HL-60 (cell line): ENCODE results near the gene ARHGAP27.

Experiments used
- DNase-seq, 2 experiments: peaks; one replicate each; pipeline ENCODE4 v3.0.0-alpha.2; 2010 to 2020; ENCODE audit warnings: low read depth in 1 of 2, low spot score in 1 of 2
- H3K27ac ChIP-seq: fragments of 250-450 bp; sonication (Bioruptor Pico); replicated peaks from 2 replicates; pipeline ENCODE4 v1.5.1; 2020; ENCODE audit warnings: mild to moderate bottlenecking, moderate library complexity
- H3K27me3 ChIP-seq: fragments of 250-450 bp; sonication (Bioruptor Pico); 2 replicates; pipeline ENCODE4 v1.5.1; 2021; ENCODE audit warnings: mild to moderate bottlenecking, moderate library complexity; ENCODE audit not compliant: insufficient read depth, poor library complexity, severe bottlenecking
- H3K4me3 ChIP-seq: replicated peaks from 2 replicates; pipeline ENCODE4 v1.5.1; 2011; ENCODE audit warnings: mild to moderate bottlenecking, control low read depth, low read length; ENCODE audit not compliant: insufficient read depth
- GABPA ChIP-seq: IDR thresholded peaks from 2 replicates; pipeline ENCODE4 v1.6.1; 2012; ENCODE audit warnings: low read depth
- POLR2AphosphoS5 ChIP-seq: IDR thresholded peaks from 2 replicates; pipeline ENCODE4 v1.6.1; 2012; ENCODE audit warnings: low read depth
- SPI1 ChIP-seq: IDR thresholded peaks from 2 replicates; pipeline ENCODE4 v1.6.1; 2012; ENCODE audit warnings: low read depth, mild to moderate bottlenecking, borderline replicate concordance
- TF ChIP-seq, protein P1 (sequence below): IDR thresholded peaks from one replicate; pipeline ENCODE4 v1.5.1; 2011; ENCODE audit warnings: low read length, control low read depth, inconsistent platforms; ENCODE audit not compliant: insufficient read depth
- TF ChIP-seq, protein P2 (sequence below): IDR thresholded peaks from 2 replicates; pipeline ENCODE4 v1.6.1; 2012; ENCODE audit warnings: low read depth; ENCODE audit not compliant: insufficient replicate concordance

The ARHGAP27 gene

DNA sequence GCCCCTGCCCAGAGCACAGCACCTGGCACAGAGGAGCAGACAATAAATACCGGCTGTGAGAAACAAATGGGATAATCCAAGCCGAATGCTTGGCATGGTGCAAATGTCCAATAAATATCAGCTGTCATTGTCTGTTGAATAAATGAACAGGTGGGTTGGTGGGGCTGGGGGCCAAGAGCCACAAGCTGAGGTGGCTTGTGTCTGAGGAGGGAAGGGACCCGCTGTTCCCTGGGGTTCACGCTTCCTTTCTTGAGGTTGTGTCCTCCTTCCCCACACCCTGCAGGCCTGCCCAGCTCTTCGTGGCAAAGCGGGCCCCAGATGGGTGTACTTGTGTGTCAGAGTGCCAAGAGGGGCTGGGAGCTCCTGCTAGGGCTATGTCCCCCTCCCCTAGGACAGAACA lies 38.6 kb downstream of the ARHGAP27 start:
- Histone ChIP-seq H3K27ac (no peak overlapping the region), H3K27me3 (no peaks in the 10 kb centered on the region)
- TF ChIP-seq POLR2AphosphoS5, result peak; percentile 14; the same call in 1 of the 2 replicates
- TF ChIP-seq SPI1, result no peak
- TF ChIP-seq, protein P1, sequence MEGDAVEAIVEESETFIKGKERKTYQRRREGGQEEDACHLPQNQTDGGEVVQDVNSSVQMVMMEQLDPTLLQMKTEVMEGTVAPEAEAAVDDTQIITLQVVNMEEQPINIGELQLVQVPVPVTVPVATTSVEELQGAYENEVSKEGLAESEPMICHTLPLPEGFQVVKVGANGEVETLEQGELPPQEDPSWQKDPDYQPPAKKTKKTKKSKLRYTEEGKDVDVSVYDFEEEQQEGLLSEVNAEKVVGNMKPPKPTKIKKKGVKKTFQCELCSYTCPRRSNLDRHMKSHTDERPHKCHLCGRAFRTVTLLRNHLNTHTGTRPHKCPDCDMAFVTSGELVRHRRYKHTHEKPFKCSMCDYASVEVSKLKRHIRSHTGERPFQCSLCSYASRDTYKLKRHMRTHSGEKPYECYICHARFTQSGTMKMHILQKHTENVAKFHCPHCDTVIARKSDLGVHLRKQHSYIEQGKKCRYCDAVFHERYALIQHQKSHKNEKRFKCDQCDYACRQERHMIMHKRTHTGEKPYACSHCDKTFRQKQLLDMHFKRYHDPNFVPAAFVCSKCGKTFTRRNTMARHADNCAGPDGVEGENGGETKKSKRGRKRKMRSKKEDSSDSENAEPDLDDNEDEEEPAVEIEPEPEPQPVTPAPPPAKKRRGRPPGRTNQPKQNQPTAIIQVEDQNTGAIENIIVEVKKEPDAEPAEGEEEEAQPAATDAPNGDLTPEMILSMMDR, result no peak

DNA sequence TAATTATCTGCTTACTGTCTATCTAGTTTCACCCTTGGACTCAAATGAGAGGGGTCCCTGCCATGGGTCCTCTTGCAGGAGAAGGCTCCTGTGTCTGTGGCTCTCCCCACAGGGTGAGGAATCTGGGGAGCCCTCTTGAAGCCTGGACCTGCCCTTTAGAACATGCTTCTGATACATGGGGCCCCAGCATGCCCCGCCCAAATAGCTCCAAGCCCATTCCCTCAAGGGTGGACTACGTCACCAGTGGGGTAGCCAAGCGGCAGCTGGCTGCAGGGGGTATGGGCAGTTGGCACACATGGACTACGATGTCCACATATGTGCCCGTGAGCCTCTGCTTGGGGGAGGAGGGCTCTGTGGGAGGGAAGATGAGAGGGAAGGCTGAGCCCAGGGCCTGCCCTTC lies 39.3 kb downstream of the ARHGAP27 start:
- H3K4me3 ChIP-seq, result no peak overlapping the region
- DNase-seq, result no peak
- TF ChIP-seq GABPA, result no peak
- no peak for TF ChIP-seq POLR2AphosphoS5
- TF ChIP-seq SPI1, result no peak
- TF ChIP-seq, protein P2, sequence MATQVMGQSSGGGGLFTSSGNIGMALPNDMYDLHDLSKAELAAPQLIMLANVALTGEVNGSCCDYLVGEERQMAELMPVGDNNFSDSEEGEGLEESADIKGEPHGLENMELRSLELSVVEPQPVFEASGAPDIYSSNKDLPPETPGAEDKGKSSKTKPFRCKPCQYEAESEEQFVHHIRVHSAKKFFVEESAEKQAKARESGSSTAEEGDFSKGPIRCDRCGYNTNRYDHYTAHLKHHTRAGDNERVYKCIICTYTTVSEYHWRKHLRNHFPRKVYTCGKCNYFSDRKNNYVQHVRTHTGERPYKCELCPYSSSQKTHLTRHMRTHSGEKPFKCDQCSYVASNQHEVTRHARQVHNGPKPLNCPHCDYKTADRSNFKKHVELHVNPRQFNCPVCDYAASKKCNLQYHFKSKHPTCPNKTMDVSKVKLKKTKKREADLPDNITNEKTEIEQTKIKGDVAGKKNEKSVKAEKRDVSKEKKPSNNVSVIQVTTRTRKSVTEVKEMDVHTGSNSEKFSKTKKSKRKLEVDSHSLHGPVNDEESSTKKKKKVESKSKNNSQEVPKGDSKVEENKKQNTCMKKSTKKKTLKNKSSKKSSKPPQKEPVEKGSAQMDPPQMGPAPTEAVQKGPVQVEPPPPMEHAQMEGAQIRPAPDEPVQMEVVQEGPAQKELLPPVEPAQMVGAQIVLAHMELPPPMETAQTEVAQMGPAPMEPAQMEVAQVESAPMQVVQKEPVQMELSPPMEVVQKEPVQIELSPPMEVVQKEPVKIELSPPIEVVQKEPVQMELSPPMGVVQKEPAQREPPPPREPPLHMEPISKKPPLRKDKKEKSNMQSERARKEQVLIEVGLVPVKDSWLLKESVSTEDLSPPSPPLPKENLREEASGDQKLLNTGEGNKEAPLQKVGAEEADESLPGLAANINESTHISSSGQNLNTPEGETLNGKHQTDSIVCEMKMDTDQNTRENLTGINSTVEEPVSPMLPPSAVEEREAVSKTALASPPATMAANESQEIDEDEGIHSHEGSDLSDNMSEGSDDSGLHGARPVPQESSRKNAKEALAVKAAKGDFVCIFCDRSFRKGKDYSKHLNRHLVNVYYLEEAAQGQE, result no peak
- TF ChIP-seq, protein P1, result no peak
- H3K27ac ChIP-seq, result no peak overlapping the region
- H3K27me3 ChIP-seq, result no peaks in the 10 kb centered on the region

More for the DNA sequence above, 38.6 kb downstream of the ARHGAP27 start:
- H3K4me3 ChIP-seq, result no peak overlapping the region
- no peak for DNase-seq

DNA sequence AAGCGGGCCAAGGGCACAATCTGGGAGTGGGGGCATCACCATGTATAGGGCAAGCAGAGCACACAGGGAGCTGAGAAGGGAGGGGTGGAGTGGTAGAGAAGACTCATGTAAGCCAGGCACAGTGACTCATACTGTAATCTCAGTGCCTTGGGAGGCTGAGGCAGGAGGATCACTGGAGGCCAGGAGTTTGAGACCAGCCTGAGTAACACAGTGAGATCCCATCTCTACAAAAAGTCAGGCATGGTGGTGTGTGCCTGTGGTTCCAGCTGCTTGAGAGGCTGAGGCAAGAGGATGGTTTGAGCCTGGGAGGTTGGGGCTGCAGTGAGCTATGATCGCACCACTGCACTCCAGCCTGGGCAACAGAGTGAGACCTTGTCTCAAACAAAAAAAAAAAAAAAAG lies 40.8 kb downstream of the ARHGAP27 start:
- H3K27me3 ChIP-seq, result no peaks in the 10 kb centered on the region
- H3K27ac ChIP-seq, result no peak overlapping the region
- TF ChIP-seq POLR2AphosphoS5 (no peak), GABPA (no peak)
- DNase-seq, result no peak
- no peak overlapping the region for H3K4me3 ChIP-seq

DNA sequence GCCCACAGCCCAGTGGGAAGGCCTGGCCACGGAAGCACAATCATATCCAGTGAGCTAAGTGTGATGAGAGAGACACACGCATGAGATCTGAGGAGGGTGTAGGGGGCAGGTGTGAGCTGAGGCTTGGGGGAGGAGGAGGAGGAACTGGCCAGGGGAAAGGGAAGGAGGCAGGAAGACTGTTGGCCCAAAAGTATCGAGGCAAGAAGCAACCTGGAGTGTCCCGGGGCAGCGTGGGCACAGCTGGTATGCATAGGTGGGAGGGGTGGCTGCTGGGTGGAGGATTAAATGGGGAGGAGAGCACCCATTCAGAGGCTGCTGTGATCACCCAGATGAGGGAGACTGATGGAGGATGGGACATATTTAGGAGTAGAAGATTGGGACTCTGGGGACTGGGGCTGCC lies 41.4 kb downstream of the ARHGAP27 start:
- no peak for DNase-seq
- no peak overlapping the region for H3K27ac ChIP-seq
- TF ChIP-seq SPI1, result no peak
- TF ChIP-seq, protein P1, result no peak
- no peak for TF ChIP-seq POLR2AphosphoS5
- TF ChIP-seq GABPA, result no peak
- TF ChIP-seq, protein P2, result no peak
- H3K27me3 ChIP-seq, result no peaks in the 10 kb centered on the region
- no peak overlapping the region for H3K4me3 ChIP-seq
